A673 (cell line): ENCODE data around the gene COL11A2. TPM values are rescaled to one million over a fixed set of nuclear protein-coding genes. Genes with fewer than 3 reads are reported as not detected.

Source experiments
- BruUV-seq: library from RNA; stranded (reverse); fragments of 400-500 nt; replicated peaks from 2 replicates; lab custom pipeline; 2021; lab: Mats Ljungman, UMichigan
- CTCF ChIA-PET: fragments of 300-600 bp; sonication (Branson Sonifier 250); formaldehyde crosslinking; loops from one replicate; lab custom pipeline; 2022; ENCODE audit warnings: antibody characterized with exemption; lab: Charles Lee
- POLR2A ChIA-PET: fragments of 300-600 bp; sonication (Branson Sonifier 250); formaldehyde crosslinking; loops from one replicate; lab custom pipeline; 2022; ENCODE audit warnings: antibody characterized with exemption; ENCODE audit not compliant: low non-redundant PET; lab: Charles Lee
- DNase-seq: peaks from one replicate; pipeline ENCODE4 v3.0.0-alpha.2; 2015; ENCODE audit warnings: low spot score
- H3K27ac ChIP-seq: fragments of 200-600 bp; sonication (generic); 2 replicates; pipeline ENCODE4 v1.5.1; 2016; ENCODE audit warnings: mixed run types, low read depth, mild to moderate bottlenecking, mixed read lengths, antibody characterized with exemption, low read length; ENCODE audit not compliant: poor library complexity, severe bottlenecking
- H3K27me3 ChIP-seq: fragments of 200-600 bp; sonication (generic); replicated peaks from 2 replicates; pipeline ENCODE4 v1.6.1; 2017; ENCODE audit warnings: mixed run types, low read depth, mild to moderate bottlenecking, mixed read lengths, antibody characterized with exemption, low read length; ENCODE audit not compliant: insufficient read depth, poor library complexity
- H3K36me3 ChIP-seq: fragments of 200-600 bp; sonication (generic); 2 replicates; pipeline ENCODE4 v1.6.1; 2016; ENCODE audit warnings: mixed run types, mild to moderate bottlenecking, mixed read lengths, antibody characterized with exemption, low read length; ENCODE audit not compliant: insufficient read depth, poor library complexity, severe bottlenecking
- H3K4me1 ChIP-seq: fragments of 200-600 bp; sonication (generic); 2 replicates; pipeline ENCODE4 v1.6.1; 2017; ENCODE audit warnings: mixed run types, mild to moderate bottlenecking, mixed read lengths, antibody characterized with exemption, low read length; ENCODE audit not compliant: insufficient read depth, poor library complexity, severe bottlenecking
- H3K4me3 ChIP-seq: fragments of 200-600 bp; sonication (generic); 2 replicates; pipeline ENCODE4 v1.5.1; 2016; ENCODE audit warnings: low read depth, mixed run types, mild to moderate bottlenecking, mixed read lengths, low read length; ENCODE audit not compliant: poor library complexity, severe bottlenecking
- H3K9me3 ChIP-seq: fragments of 200-600 bp; sonication (generic); 2 replicates; pipeline ENCODE4 v1.6.1; 2016; ENCODE audit warnings: mixed run types, low read depth, mild to moderate bottlenecking, mixed read lengths, antibody characterized with exemption, low read length; ENCODE audit not compliant: poor library complexity, severe bottlenecking
- CTCF ChIP-seq: fragments of 300-800, 200-600 bp; sonication (generic); conservative IDR thresholded peaks from 2 replicates; pipeline ENCODE4 v1.5.1; 2017; ENCODE audit warnings: low read depth, mild to moderate bottlenecking, antibody characterized with exemption, low read length, moderate library complexity, mixed read lengths
- EZH2 ChIP-seq: fragments of 200-600 bp; sonication (generic); IDR thresholded peaks from 2 replicates; pipeline ENCODE4 v1.6.1; 2017; ENCODE audit warnings: borderline replicate concordance, low read depth, mild to moderate bottlenecking, mixed read lengths, antibody characterized with exemption, low read length; ENCODE audit not compliant: poor library complexity, severe bottlenecking
- intact Hi-C: fragments of 100-400 bp; cut with micrococcal nuclease; formaldehyde crosslinking; loops from one replicate; pipeline ENCODE4 v1.10.0; 2022; ENCODE audit not compliant: unreplicated experiment
- total RNA-seq: library from RNA; stranded (reverse); gene quantifications from 2 replicates; pipeline ENCODE4 v1.2.3, GENCODE V29; 2021

COL11A2 gene
- total RNA-seq, 1 experiment from 2014 or later = 1.6 TPM

GRCh38 chr6:33147807-33148666 lies 44.2 kb downstream of the COL11A2 start:
- TF ChIP-seq CTCF (peak; percentile 86), EZH2 (no peak)
- peak; percentile 64 for DNase-seq
- no peak overlapping the region for H3K27ac ChIP-seq
- intact Hi-C loops = loop anchor here (10.0 kb wide), 2 partner anchors 133 to 253 kb away; no protein-coding TSS in a partner anchor
- no peaks in the 10 kb centered on the region for H3K36me3 ChIP-seq
- BruUV-seq = no TSS peak
- no peaks in the 10 kb centered on the region for H3K9me3 ChIP-seq
- H3K4me3 ChIP-seq = no peak overlapping the region
- H3K4me1 ChIP-seq = peaks cover 4% of the 10 kb centered on the region
- ChIA-PET POLR2A (no interaction called here), CTCF (interaction anchor here (0.6 to 1.5 kb wide), 6 partner anchors 13 to 135 kb away, joined by 3 to 5 read pairs (median 4); no protein-coding TSS in a partner anchor)
- H3K27me3 ChIP-seq = peaks cover 12% of the 10 kb centered on the region

- no TSS peak for BruUV-seq
- H3K36me3 ChIP-seq = no peaks in the 10 kb centered on the region
- DNase-seq = peak; percentile 86
- TF ChIP-seq CTCF = no peak
- no peak for TF ChIP-seq EZH2
- POLR2A ChIA-PET = no interaction called here
- H3K27me3 ChIP-seq = peaks cover 3% of the 10 kb centered on the region
- CTCF ChIA-PET = no interaction called here
- H3K4me3 ChIP-seq = no peak overlapping the region
- intact Hi-C loops = loop anchor here (10.0 kb wide), 2 partner anchors 130 to 250 kb away; no protein-coding TSS in a partner anchor
- H3K27ac ChIP-seq = no peak overlapping the region
- H3K9me3 ChIP-seq = no peaks in the 10 kb centered on the region
- peaks cover 4% of the 10 kb centered on the region for H3K4me1 ChIP-seq
Observed at GRCh38 chr6:33144373-33144772, 47.9 kb downstream of the COL11A2 start.

- no peak overlapping the region for H3K4me3 ChIP-seq
- no TSS peak for BruUV-seq
- no peak for DNase-seq
- intact Hi-C loops = loop anchor here (10.0 kb wide), 2 partner anchors 128 to 248 kb away; no protein-coding TSS in a partner anchor
- H3K9me3 ChIP-seq = no peaks in the 10 kb centered on the region
- H3K27me3 ChIP-seq = no peaks in the 10 kb centered on the region
- H3K36me3 ChIP-seq = no peaks in the 10 kb centered on the region
- CTCF ChIA-PET = interaction anchor here (0.7 kb wide), 1 partner anchor 185 kb away, joined by 3 read pairs; no protein-coding TSS in a partner anchor
- H3K4me1 ChIP-seq = peaks cover 4% of the 10 kb centered on the region
- TF ChIP-seq CTCF = 0 out of 2 replicates have a peak, but pooled peaks have one; percentile 27
- TF ChIP-seq EZH2 = no peak
- no peak overlapping the region for H3K27ac ChIP-seq
- POLR2A ChIA-PET = no interaction called here
Observed at GRCh38 chr6:33143113-33143770, 49.0 kb downstream of the COL11A2 start.
